ENCODE measurements around the gene UBE2H.

Gene UBE2H

DNA sequence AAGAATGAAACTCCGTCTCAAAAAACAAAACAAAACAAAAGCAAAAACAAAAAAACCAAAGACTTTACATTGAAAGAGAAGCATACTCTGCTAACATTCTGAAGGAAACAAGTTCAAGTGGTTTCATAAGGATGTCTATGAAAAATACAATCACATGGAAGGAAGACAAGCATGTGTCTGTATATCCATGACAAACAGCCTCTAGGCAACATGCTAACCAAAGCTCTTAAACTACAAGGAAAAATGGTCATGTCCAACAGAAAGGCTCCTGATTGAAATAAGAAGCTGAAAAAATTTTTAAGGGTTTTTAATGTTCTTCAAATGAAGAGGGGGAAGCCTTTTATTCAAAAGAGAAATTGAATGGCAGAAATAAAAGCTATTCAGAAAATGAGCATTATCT is 64.9 kb downstream of the UBE2H start:
- peak in 1 of 2 experiments; percentile 69 for DNase-seq (ENCODE audit: low spot score in 2 of 2)
- Histone ChIP-seq H3K4me3 (no peak overlapping the region), H3K36me3 (replicated peaks) (peaks cover 6% of the 10 kb centered on the region; the same call in 1 of the 2 replicates), H3K27me3 (ENCODE audit: low read depth) (no peaks in the 10 kb centered on the region), H3K9me3 (no peaks in the 10 kb centered on the region), H3K4me1 (peaks cover 19% of the 10 kb centered on the region)
- in situ Hi-C loops (cut with MboI; ENCODE audit: low sequenced_read_pairs): no loop called here

DNA sequence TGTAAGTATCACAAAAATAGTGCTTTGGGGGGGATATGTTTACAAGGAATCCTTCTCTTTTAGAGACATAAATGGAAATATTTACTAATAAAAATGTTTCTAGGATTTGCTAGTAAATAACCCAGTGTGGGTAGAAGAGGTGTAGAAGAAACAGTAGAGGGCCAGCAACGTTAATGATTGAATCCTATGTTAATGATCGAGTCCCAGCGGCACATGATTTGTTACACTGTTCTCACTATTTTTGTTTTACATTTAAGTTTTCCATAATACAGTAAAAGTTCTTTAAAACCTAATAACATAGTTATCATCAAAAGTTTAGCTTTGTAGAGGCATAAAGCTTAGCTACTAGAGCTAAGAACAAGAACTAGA is 66.0 kb downstream of the UBE2H start:
- H3K4me3 ChIP-seq: no peak overlapping the region
- no peaks in the 10 kb centered on the region for H3K9me3 ChIP-seq
- H3K27me3 ChIP-seq (ENCODE audit: low read depth): no peaks in the 10 kb centered on the region
- peaks cover 23% of the 10 kb centered on the region for H3K4me1 ChIP-seq
- no peak for DNase-seq (ENCODE audit: low spot score in 2 of 2)
- in situ Hi-C loops (cut with MboI; ENCODE audit: low sequenced_read_pairs): no loop called here
- peaks cover 6% of the 10 kb centered on the region; the same call in 1 of the 2 replicates for H3K36me3 ChIP-seq (replicated peaks)

DNA sequence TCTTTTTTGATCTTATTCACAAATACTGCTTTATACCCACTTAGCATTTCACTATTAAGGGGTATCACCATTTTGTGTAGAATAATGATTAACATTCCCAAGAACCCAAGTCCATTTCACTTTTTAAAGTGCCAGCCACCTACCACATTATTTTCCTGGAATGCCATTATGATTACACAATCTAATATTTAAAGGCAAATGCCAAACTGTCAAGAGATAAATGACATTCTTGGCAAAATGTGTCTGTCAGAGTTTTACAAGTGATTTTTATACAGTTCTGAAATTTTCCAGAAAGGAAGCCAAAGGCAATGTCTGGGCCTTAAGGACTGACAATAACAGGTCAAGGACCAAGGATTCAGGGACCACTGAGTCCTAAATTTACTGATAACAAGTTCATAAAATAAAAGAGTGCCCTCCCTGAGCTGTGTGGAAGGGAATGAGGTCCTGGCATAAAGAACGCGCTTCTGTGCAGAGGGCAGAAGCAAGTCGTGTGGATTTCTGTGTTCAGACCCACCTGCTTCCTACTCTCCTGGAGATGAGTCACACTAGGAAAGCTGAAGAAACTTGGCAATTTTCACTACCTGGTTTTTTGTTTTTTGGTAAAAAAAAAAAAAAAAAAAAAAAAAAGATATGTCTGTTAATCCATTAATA is 66.5 kb downstream of the UBE2H start:
- H3K36me3 ChIP-seq (replicated peaks): peaks cover 6% of the 10 kb centered on the region; the same call in 1 of the 2 replicates
- no peak overlapping the region for H3K4me3 ChIP-seq
- DNase-seq (ENCODE audit: low spot score in 2 of 2): no peak
- H3K4me1 ChIP-seq: peaks cover 23% of the 10 kb centered on the region
- H3K27me3 ChIP-seq (ENCODE audit: low read depth): no peaks in the 10 kb centered on the region
- H3K9me3 ChIP-seq: no peaks in the 10 kb centered on the region
- in situ Hi-C loops (cut with MboI; ENCODE audit: low sequenced_read_pairs): no loop called here

DNA sequence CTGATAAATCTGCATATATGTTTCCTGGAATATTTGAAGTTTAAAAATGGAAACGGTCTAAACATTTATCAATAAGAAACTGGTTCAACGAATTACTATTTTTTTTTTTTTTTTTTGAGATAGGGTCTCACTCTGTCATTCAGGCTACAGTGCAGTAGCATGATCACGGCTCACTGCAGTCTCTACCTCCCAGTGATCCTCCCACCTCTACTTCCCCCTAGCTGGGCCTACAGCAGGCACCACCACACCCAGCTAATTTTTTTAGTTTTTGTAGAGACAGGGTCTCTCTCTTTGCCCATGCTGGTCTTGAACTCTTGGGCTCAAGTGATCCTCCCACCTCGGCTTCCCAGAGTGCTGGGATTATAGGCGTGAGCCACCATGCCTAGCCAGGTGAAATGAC is 68.3 kb downstream of the UBE2H start:
- peaks cover 6% of the 10 kb centered on the region; the same call in 1 of the 2 replicates for H3K36me3 ChIP-seq (replicated peaks)
- no peak overlapping the region for H3K4me3 ChIP-seq
- no peak for DNase-seq (ENCODE audit: low spot score in 2 of 2)
- H3K27me3 ChIP-seq (ENCODE audit: low read depth): no peaks in the 10 kb centered on the region
- in situ Hi-C loops (cut with MboI; ENCODE audit: low sequenced_read_pairs): no loop called here
- peaks cover 34% of the 10 kb centered on the region for H3K4me1 ChIP-seq
- no peaks in the 10 kb centered on the region for H3K9me3 ChIP-seq

DNA sequence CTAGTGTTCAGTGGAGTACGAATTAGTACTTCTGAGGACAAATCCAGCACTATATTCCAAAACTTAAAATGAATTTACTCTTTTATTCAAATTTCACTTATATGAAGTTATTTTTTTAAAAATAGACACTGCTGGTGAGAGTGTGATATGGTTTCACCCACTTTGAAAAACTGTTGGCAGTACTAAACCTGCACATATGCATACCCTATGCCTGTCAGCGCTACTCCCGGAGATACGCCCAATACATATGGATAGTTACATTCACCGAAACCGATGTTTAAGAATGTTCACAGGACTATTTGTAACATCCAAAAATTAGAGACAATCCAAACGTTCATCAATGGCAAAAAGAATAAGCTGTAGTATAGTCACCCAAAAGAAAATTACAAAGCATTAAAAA is 69.6 kb downstream of the UBE2H start:
- Histone ChIP-seq H3K36me3 (replicated peaks) (peaks cover 6% of the 10 kb centered on the region; the same call in 1 of the 2 replicates), H3K9me3 (no peaks in the 10 kb centered on the region), H3K27me3 (ENCODE audit: low read depth) (no peaks in the 10 kb centered on the region), H3K4me1 (peaks cover 29% of the 10 kb centered on the region), H3K4me3 (no peak overlapping the region)
- in situ Hi-C loops (cut with MboI; ENCODE audit: low sequenced_read_pairs): no loop called here
- no peak for DNase-seq (ENCODE audit: low spot score in 2 of 2)

DNA sequence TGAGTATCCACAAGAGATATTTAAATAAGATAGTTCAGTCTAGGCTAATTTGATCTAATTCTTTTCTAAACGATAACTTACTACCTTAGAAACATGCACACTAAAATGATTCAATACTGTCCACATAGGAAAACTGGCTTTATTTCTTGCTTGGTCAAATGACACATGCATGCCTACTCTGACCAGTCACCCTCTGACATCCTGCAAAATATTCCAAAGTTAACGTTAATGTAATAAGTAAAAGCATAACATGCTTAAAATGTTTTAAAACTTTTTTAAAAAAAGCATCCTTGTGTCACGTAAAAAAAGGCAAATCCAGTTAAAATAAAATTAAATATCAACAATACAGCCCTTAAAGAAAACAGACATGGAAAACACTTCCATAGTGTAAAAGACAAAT is 70.2 kb downstream of the UBE2H start:
- no peak for DNase-seq (ENCODE audit: low spot score in 2 of 2)
- in situ Hi-C loops (cut with MboI; ENCODE audit: low sequenced_read_pairs): no loop called here
- no peaks in the 10 kb centered on the region for H3K27me3 ChIP-seq (ENCODE audit: low read depth)
- H3K9me3 ChIP-seq: no peaks in the 10 kb centered on the region
- no peak overlapping the region for H3K4me3 ChIP-seq
- H3K36me3 ChIP-seq (replicated peaks): peaks cover 6% of the 10 kb centered on the region; the same call in 1 of the 2 replicates
- H3K4me1 ChIP-seq: peaks cover 31% of the 10 kb centered on the region

DNA sequence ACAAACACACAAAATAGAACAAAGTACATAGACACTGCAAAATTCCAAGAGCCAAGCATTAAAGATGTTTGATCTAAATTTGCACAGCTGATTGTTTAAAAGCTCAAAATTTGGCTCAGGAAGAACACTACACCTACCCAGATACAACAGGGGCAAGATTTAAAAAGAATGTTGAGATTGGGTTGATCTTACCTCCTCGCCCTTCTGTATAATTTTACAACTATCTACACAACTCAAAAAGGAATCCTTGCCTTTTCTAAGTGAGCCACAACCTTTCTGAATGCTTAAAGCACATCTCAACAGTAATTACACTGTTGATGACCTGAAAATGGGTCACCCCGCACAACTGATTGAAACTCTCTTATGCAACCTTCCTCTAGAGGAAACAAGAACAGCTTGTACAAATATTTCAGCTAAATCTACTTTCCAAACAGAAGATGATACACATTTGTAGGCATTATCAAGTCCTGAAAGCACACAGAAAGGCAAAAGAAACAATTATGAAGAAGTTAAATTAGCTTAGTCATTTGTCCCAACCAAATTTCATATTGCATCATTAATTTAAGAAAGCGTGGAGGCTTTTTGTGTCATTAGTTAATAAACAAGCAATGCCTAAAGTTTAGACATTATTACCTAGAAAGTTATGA is 75.5 kb downstream of the UBE2H start:
- in situ Hi-C loops (cut with MboI; ENCODE audit: low sequenced_read_pairs): no loop called here
- DNase-seq (ENCODE audit: low spot score in 2 of 2): no peak
- Histone ChIP-seq H3K36me3 (replicated peaks) (no peaks in the 10 kb centered on the region), H3K9me3 (no peaks in the 10 kb centered on the region), H3K4me1 (peaks cover 32% of the 10 kb centered on the region), H3K27me3 (ENCODE audit: low read depth) (no peaks in the 10 kb centered on the region), H3K4me3 (no peak overlapping the region)

DNA sequence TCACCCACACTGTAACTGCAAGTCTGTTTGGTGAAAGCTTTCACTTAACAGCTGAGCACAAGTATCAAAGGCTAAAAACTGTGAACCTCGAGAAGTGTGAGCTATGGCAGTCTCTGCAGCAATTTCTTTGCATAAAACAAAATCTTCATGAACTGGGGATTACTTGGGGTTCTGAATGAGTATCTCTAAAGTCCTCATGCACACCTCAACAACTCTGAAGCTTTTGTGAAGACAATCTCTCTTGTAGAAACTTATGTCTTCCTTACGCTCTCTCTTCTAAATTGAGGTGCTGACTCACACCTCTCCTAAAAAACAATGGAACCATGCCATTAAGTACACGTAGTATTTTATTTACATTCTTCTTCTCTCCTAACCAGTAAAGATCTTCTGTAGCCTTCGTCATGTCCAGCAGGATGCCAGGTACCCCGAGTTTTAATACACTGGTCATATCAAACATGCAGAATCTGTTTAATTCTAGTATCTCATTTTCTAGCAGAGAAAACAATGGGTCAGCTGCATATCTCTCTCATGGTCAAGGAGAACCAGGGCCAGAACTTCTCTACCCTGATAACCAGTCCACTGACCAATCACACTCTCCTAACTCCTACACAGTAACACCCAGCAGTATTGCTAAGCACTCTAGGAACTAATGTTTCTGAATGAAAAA is 76.9 kb downstream of the UBE2H start:
- in situ Hi-C loops (cut with MboI; ENCODE audit: low sequenced_read_pairs): no loop called here
- Histone ChIP-seq H3K27me3 (ENCODE audit: low read depth) (no peaks in the 10 kb centered on the region), H3K4me1 (peaks cover 26% of the 10 kb centered on the region), H3K36me3 (replicated peaks) (no peaks in the 10 kb centered on the region), H3K9me3 (no peaks in the 10 kb centered on the region), H3K4me3 (no peak overlapping the region)
- no peak for DNase-seq (ENCODE audit: low spot score in 2 of 2)

DNA sequence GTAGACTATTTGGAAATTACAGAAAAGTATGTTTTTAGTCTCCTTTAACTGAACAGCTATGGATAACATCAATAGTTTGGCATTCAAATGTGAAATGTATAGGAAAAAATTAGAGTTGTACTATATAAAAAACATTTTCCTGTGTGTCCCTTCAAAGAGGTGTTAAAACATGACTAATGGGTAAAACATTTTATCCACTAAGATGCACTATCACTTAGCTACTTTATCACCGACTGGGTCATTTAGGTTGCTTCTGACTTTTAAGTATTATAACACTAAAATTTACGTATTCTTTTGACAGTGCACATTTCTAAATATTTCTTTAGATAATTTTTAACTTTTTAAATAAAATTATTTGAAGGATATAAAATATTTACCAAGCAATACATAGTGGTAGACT is 77.6 kb downstream of the UBE2H start:
- in situ Hi-C loops (cut with MboI; ENCODE audit: low sequenced_read_pairs): no loop called here
- Histone ChIP-seq H3K36me3 (replicated peaks) (no peaks in the 10 kb centered on the region), H3K27me3 (ENCODE audit: low read depth) (no peaks in the 10 kb centered on the region), H3K4me3 (no peak overlapping the region), H3K4me1 (peaks cover 20% of the 10 kb centered on the region), H3K9me3 (no peaks in the 10 kb centered on the region)
- no peak for DNase-seq (ENCODE audit: low spot score in 2 of 2)

DNA sequence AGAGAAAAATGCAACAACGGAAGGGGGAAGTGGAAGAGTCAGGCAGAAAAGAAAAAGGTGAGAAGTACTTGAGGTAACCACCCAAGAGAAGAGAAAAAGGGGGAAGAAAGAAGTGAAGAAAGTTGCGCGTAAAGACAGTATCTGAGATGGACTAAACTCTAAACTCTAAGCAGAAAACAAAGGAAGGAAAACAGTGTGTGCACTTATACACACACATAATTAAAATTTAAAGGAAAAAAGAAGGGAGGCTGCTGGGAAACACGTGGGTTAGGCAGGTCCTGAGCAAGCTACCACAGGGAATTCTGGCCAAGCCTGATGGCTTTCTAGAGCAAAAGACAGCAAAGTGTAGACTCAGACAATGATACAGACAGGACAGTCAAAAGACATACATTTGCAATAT is 78.0 kb downstream of the UBE2H start:
- in situ Hi-C loops (cut with MboI; ENCODE audit: low sequenced_read_pairs): no loop called here
- Histone ChIP-seq H3K4me3 (no peak overlapping the region), H3K27me3 (ENCODE audit: low read depth) (no peaks in the 10 kb centered on the region), H3K9me3 (no peaks in the 10 kb centered on the region), H3K36me3 (replicated peaks) (no peaks in the 10 kb centered on the region), H3K4me1 (peaks cover 16% of the 10 kb centered on the region)
- no peak for DNase-seq (ENCODE audit: low spot score in 2 of 2)

DNA sequence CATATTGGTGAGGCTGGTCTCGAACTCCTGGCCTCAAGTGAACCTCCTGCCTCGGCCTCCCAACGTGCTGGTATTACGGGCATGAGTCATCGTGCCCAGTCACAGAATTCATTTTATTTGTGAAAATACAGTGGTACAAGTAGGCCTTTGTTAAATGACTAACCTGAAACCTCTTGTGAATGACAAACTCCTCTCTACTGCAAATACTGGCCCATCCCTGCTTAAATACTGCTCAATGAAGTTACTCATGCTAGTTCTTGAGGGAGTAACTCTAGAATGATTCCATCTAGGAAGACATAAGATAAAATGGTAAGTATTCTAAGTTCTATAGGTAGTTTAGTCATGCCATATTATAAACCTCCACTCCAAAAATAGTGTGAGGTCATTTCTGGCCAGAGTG is 80.7 kb downstream of the UBE2H start:
- in situ Hi-C loops (cut with MboI; ENCODE audit: low sequenced_read_pairs): no loop called here
- no peak for DNase-seq (ENCODE audit: low spot score in 2 of 2)
- H3K36me3 ChIP-seq (replicated peaks): no peaks in the 10 kb centered on the region

DNA sequence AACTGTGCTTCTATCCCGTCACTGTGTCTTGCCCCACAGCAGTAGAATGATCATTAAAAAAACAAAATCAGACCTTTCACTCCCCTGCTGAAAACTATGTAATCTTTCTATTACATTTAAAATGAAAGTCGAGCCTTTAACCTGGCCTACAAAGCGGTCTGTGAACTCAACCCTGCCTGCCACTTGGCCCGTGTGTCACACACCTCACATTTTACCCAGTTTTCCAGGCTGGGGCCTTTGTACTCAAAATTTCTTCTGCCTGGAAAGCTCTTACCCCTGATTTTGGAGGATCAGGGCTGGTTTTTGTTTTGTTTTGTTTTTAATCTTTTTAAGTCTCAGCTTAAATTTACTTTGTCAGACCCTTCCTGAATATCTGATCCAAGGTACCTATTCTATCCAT is 82.1 kb downstream of the UBE2H start:
- Histone ChIP-seq H3K27me3 (ENCODE audit: low read depth) (no peaks in the 10 kb centered on the region), H3K4me3 (no peak overlapping the region), H3K9me3 (no peaks in the 10 kb centered on the region), H3K36me3 (replicated peaks) (no peaks in the 10 kb centered on the region), H3K4me1 (no peaks in the 10 kb centered on the region)
- DNase-seq (ENCODE audit: low spot score in 2 of 2): no peak
- in situ Hi-C loops (cut with MboI; ENCODE audit: low sequenced_read_pairs): no loop called here

More for the DNA sequence above, 80.7 kb downstream of the UBE2H start:
- H3K9me3 ChIP-seq: no peaks in the 10 kb centered on the region
- H3K4me3 ChIP-seq: no peak overlapping the region
- H3K27me3 ChIP-seq (ENCODE audit: low read depth): no peaks in the 10 kb centered on the region
- peaks cover under 1% of the 10 kb centered on the region; the same call in 1 of the 2 replicates for H3K4me1 ChIP-seq

DNA sequence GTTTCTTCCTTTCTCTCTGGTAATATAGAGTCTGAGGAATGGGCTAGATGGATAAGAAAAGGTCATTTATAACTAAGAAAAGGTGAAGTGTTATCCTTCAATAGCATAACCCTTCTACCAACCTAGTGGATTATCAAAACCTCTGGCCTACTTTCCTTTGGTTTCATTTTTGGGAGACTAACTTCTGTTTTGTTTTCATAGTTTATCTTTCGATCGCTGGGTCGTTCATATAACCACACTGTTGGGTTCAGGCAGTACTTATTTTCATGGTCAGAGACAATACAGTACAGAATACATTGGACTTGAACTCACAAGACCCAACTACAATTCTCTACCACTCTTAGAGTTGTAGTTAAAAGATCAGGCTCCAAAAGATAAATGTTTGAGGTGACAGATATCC is 86.5 kb downstream of the UBE2H start:
- Histone ChIP-seq H3K36me3 (replicated peaks) (no peaks in the 10 kb centered on the region), H3K4me3 (no peak overlapping the region), H3K9me3 (no peaks in the 10 kb centered on the region), H3K27me3 (ENCODE audit: low read depth) (no peaks in the 10 kb centered on the region), H3K4me1 (peaks cover 14% of the 10 kb centered on the region)
- DNase-seq (ENCODE audit: low spot score in 2 of 2): no peak
- in situ Hi-C loops (cut with MboI; ENCODE audit: low sequenced_read_pairs): no loop called here

DNA sequence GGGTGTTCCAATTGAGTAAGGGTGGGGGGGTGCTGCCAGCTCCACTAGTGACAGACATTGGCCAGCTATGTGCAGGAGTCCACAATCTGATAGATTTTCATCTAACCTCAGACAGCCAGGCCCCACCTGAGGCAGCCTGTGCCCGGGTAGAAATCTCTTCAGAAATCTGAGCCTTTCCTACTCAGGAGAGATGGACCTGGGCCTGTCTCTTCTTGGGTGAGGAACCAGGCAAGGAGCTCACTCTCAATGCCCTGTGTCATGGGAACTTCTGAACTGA is 86.9 kb downstream of the UBE2H start:
- in situ Hi-C loops (cut with MboI; ENCODE audit: low sequenced_read_pairs): no loop called here
- Histone ChIP-seq H3K36me3 (replicated peaks) (no peaks in the 10 kb centered on the region), H3K27me3 (ENCODE audit: low read depth) (no peaks in the 10 kb centered on the region), H3K4me3 (no peak overlapping the region), H3K4me1 (peaks cover 14% of the 10 kb centered on the region), H3K9me3 (no peaks in the 10 kb centered on the region)
- no peak for DNase-seq (ENCODE audit: low spot score in 2 of 2)
